Endothelial cell of umbilical vein (primary cell): ENCODE measurements around the gene GTF2H1.

Source experiments
- CTCF ChIP-seq, 2 donors: IDR thresholded peaks; 1 replicate in 1 of 2; 2 replicates in 1 of 2; pipeline ENCODE4 v1.5.1; 2011; ENCODE audit warnings: low read length in 2 of 2, mild to moderate bottlenecking in 2 of 2, moderate library complexity in 2 of 2, control low read depth in 1 of 2, inconsistent platforms in 1 of 2, low read depth in 1 of 2; ENCODE audit not compliant: insufficient read depth in 1 of 2; ENCODE audit errors: extremely low read depth in 1 of 2
- EZH2 ChIP-seq: IDR thresholded peaks from 2 replicates; pipeline ENCODE4 v1.6.1; 2012; ENCODE audit warnings: borderline replicate concordance, low read depth, mild to moderate bottlenecking, moderate library complexity, low read length, inconsistent platforms; ENCODE audit not compliant: severe bottlenecking
- FOS ChIP-seq: IDR thresholded peaks from 2 replicates; pipeline ENCODE4 v1.6.1; 2011; ENCODE audit warnings: mild to moderate bottlenecking, low read length, moderate library complexity, borderline replicate concordance; ENCODE audit not compliant: insufficient read depth
- POLR2A ChIP-seq: IDR thresholded peaks from 2 replicates; pipeline ENCODE4 v1.6.1; 2012; ENCODE audit warnings: low read depth, mild to moderate bottlenecking, control low read depth, low read length

DNA sequence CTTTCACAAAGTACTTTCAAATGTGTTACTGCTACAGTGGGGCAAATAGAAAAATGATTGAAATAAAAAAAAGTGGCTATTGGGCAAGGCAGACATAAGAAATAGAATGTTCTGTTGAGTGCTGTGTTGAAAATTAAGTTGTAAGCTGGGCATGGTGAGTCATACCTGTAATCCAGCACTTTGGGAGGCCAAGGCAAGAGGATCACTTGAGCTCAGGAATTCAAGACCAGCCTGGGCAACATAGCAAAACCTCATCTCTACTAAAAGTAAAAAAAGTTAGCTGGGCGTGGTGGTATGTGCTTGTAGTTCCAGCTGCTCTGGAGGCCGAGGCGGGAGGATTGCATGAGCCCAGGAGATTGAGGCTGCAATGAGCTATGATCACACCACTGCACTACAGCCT is 45.1 kb downstream of the GTF2H1 start:
- TF ChIP-seq EZH2: no peak
- no peak for TF ChIP-seq CTCF (IDR thresholded peaks at IDR 0.05; ENCODE audit: extremely low read depth in 1 of 2, insufficient read depth in 1 of 2, low read depth in 1 of 2, low read length in 2 of 2)
- no peak for TF ChIP-seq FOS
- no peak for TF ChIP-seq POLR2A
